NT2/D1 (cell line): ENCODE measurements around the gene RASSF7.

ENCODE experiments used
- SUZ12 ChIP-seq: IDR thresholded peaks from 2 replicates; pipeline ENCODE4 v1.6.1; 2011; ENCODE audit not compliant: insufficient read length, insufficient read depth; ENCODE audit errors: extremely low read depth
- YY1 ChIP-seq: IDR thresholded peaks from 2 replicates; pipeline ENCODE4 v1.6.1; 2011; ENCODE audit not compliant: insufficient read length, insufficient read depth

DNA sequence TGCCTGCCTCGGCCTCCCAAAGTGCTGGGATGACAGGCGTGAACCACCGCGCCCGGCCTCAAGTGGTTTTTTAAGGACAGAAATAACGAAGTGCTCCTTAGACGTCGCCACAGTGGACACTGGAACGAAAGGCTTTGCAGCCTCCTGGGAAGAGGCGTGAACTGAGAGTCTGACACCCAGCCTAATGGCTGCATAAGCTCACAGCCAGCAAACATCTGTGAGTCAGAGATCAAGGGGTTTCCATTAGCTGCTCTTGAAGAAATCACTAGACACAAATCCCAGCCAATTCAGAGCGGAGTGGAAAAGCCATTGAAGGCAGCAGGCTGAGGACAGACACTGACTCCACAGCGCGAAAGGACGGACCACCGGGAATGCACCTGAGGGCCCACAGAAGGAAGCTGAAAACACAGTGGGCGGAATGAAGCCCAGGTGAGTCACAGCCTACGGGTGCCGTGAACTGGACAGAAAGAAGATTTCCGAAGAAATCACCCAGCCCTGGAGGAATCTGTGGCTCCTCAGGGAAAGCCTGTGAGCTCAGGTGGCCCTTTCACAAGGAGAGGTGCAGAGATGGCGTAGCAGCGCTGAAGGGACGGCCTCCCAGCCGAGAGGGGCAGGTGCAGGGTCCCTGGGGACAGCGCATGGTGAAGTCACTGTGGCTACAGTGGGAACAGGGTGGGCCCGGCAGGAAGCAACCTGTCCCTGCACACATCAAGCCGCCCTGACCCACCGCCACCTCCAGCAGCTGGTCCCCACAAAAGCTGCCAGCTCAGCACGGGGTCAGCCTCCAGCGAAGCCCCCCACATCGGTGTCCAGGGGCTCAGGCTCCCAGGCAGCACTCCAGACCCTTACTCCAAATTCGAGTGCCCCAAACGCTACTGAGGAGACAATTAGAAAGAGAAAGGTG lies 11.8 kb upstream of the RASSF7 start:
- TF ChIP-seq SUZ12 (no peak), YY1 (no peak)
